OCI-LY3 (cell line): Measurements from ENCODE around the gene S100B.

Source experiments
- CTCF ChIP-seq: fragments of 200-600, 300-600 bp; sonication (generic); IDR thresholded peaks from 2 replicates; pipeline ENCODE4 v1.5.1; 2014; ENCODE audit warnings: antibody characterized with exemption, low read length, low read depth
- EZH2phosphoT487 ChIP-seq: fragments of 200-600 bp; shearing (Covaris generic); IDR thresholded peaks from 2 replicates; pipeline ENCODE4 v1.6.1; 2018; ENCODE audit warnings: antibody characterized with exemption, mixed run types, low read depth

GRCh38 chr21:46624050-46624449, 19.2 kb upstream of the S100B start:
- TF ChIP-seq CTCF (no peak), EZH2phosphoT487 (no peak)
